GM12801 (cell line): ENCODE results near the gene TULP1.

Experiments used
- TF ChIP-seq, protein P1 (sequence below): IDR thresholded peaks from one replicate; pipeline ENCODE4 v1.5.1; 2011; ENCODE audit warnings: control low read depth; ENCODE audit not compliant: insufficient read length; ENCODE audit errors: extremely low read depth

The TULP1 gene

DNA sequence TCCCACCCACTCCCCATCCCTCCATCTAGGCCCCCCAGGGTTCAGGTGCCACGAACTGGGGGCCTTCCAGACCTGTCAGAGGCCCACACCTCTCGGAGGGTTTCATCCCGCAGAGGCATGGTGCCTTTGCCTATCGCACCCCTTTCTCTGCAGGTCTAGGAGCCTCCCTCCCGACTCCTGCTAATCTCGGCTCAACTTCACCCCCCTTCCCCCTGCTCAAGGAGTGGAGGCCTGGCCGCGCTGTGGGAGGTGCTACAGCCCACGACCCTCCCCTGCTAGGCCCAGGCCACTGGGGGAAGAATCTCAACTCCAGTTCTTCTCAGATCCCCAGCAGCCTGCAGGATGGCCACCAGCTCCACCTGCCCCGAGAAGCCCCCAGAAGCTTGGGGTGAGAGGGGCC is at the start of gene TULP1:
Gene TULP1, minus strand, starts transcription at position 157 of the 400 bp plus-strand sequence. Its CDS starts 38 bp downstream, at position 119.
- TF ChIP-seq, protein P1, sequence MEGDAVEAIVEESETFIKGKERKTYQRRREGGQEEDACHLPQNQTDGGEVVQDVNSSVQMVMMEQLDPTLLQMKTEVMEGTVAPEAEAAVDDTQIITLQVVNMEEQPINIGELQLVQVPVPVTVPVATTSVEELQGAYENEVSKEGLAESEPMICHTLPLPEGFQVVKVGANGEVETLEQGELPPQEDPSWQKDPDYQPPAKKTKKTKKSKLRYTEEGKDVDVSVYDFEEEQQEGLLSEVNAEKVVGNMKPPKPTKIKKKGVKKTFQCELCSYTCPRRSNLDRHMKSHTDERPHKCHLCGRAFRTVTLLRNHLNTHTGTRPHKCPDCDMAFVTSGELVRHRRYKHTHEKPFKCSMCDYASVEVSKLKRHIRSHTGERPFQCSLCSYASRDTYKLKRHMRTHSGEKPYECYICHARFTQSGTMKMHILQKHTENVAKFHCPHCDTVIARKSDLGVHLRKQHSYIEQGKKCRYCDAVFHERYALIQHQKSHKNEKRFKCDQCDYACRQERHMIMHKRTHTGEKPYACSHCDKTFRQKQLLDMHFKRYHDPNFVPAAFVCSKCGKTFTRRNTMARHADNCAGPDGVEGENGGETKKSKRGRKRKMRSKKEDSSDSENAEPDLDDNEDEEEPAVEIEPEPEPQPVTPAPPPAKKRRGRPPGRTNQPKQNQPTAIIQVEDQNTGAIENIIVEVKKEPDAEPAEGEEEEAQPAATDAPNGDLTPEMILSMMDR: no peak

DNA sequence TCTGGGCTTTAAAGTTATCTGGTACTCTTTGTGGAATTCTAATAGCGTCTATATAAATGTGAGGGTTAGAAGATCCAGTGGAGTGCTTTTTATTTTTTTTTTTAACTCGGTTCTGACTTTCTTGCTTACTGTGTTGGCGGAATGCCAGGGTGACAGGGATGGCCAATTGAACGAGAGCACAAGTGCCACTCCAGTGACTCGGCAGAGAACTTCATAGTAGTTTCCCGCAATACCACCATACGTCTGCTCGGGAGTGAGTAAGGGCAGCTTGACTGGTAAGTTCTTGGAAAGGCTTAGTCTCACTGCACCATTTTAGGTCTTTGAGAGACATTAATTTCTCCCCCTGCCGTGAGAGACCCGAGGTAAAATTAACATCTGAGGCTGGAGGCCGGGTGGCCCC is 49.4 kb upstream of the TULP1 start:
- TF ChIP-seq, protein P1: no peak

DNA sequence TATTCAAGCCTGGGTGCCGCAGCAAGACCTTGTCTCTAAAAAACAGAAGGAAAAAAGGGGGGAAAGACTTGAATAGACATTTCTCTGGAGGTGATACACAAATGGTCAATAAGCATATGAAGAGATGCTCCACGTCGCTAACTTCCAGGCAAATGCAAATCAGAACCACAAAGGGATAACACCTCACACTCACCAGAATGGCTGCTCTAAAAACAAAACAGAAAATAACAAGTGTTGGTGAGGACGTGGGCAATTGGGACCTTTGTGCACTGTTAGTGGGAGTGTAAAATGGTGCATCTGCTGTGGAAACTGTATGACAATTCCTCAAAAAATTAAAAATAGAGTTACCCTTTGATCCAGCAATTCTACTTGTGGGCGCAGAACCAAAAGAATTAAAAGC is 48.4 kb upstream of the TULP1 start:
- TF ChIP-seq, protein P1: no peak

DNA sequence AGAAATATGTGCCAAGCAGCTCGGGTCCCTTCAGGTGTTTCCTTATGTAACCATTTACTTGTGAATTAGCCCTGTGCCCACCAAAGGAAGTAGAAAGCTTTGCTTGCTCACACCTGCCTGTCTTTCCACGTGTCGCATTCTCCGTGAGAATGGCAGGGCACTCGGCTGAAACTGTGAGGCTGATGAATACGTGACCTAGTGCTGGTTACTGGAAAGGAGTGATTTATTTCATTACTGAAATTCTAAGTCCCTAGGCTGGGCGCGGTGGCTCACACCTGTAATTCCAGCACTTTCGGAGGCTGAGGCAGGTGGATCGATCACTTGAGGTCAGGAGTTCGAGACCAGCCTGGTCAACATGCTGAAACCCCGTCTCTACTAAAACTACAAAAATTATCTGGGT is 45.9 kb upstream of the TULP1 start:
- TF ChIP-seq, protein P1: no peak

DNA sequence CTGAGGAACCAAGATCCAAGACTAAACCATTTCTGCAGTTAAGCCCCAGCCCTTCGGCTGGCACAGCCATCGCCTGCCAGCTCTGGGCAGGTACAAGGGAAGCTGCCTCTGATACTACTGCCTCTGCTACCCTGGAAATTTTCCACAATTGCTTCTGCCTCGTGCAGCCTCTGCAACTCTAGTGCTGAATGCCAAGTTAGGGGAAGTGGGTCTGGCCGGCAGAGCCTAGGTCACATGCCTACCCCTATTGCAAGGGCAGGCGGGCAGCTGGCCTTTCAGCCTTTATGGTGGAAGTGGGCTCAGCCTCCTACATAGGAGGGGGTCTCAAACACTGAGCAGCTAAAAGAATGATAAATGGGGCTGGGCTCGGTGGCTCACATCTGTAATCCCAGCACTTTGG is 44.5 kb upstream of the TULP1 start:
- TF ChIP-seq, protein P1: no peak

DNA sequence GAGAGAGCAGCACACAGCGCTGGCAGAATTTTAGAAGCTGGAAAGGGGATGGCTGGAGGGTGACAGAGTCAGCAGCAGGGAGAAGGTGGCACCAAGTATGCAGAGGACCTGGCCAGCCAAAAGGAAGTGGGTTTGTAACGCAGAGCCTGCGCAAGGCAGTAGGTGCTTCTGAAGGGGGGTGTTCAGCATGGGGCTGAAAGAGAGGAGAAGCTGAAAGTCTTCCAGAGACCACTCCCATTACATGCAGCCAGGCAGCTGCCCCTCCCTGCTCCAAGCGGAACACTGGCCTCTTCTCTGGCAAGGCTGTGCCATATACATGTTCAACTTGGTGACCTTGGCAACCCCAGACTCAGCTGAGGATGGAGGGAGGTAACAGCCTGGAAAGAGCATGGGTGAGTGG is 42.1 kb upstream of the TULP1 start:
- TF ChIP-seq, protein P1: no peak

DNA sequence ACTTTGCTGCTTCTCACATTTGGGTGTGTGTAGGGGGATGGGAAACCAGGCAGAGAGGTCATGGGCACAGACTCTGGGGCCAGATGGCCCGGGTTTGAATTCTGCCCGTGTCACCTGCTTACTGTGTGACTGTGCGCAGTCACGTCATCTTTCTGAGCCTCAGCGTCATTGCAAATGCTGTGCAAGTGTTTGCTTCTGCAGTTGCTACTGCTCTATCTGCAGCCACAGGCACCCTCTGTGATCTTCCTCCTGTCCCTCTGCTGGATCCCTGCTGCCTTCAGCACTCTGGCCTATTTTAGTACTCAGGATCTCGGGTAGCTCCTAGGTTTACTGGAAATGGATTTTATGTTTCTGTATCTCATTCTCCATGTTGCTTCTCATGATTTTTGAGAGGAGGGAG is 40.6 kb upstream of the TULP1 start:
- TF ChIP-seq, protein P1: no peak

DNA sequence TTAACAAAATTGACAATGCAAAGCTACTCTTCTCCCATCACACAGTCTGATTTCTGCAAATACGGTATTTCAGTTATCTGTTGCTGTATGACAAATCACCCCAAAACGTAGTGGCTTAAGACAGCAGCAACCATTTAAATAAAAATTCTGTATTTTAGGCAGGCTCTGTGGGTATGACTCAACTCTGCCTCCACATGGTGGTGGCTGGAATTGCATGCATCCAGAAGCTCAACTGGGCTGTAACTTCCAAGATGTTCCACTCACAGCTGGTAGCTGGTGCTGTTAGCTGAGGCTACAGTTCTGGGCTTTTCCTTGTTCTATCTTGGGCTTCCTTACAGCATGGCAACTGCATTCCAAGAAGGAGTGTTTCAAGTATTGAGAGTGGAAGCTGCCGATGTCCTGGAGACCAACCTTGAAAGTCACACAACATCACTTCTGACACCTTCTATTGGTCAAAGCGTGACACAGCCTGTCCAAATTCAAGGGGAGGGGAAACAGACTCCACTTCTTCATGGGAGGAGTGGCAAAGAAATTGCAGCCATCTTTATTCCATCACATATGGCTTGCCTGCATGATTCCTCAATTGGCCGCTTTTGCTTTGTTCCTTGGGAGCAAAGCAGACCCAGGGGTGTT is 39.7 kb upstream of the TULP1 start:
- TF ChIP-seq, protein P1: peak; percentile 90
